ENCODE measurements around the gene CDS1.
A peak's percentile ranks its signal among the peaks of the same experiment; 100 is the strongest.

Gene CDS1

DNA sequence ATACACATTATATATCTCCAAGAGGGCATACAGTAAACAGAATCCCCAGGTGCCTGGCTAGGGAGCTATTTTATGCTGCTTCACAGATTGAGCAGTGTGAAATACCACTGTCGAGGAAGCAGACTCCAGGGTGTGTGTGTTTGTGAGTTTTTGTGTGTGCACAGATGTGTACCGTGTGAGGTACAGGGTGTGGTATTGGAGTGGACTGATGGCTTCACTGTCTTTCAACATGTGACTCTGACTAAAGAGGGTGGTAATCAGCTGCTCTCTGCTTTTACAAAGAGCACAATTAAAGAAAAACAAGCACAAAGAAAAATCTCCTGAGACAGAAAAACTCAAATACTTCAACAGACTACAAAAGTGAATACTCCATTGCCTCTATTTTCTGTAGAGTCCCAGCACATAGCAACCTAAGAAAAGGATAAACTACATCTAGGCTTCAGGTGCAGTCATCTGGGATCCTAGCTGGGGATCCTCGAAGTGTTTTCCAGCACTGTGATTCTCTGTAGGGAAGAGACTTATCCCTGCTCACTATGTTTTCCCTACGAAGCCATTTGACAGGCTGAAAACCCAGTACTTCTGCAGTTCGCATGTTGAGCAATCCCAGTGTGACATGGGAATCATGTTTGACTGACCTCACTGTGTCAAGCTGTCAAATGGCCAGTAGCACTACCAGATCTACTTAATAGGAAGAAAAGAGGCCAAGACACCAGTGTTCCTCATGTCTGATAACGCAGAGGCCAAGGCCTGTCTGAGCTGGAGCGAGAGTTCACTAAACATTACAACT lies 100.3 kb downstream of the CDS1 start:
- peaks cover 44% of the 10 kb centered on the region for H3K4me1 ChIP-seq (ENCODE audit: control insufficient read depth, insufficient read depth, low read length, unreplicated experiment)
- H3K79me2 ChIP-seq (ENCODE audit: control insufficient read depth, insufficient read depth, low read length, unreplicated experiment) = no peaks in the 10 kb centered on the region
- H2AFZ ChIP-seq (ENCODE audit: low read length, unreplicated experiment) = no peak overlapping the region
- H3K36me3 ChIP-seq (ENCODE audit: insufficient read depth, low read length) = peaks cover 27% of the 10 kb centered on the region
- no peaks in the 10 kb centered on the region for H3K27me3 ChIP-seq (ENCODE audit: insufficient read depth, low read length)
- no peak overlapping the region for H3K4me3 ChIP-seq (ENCODE audit: low read depth, low read length)
- no peak overlapping the region for H3K27ac ChIP-seq (ENCODE audit: low read depth, low read length)

DNA sequence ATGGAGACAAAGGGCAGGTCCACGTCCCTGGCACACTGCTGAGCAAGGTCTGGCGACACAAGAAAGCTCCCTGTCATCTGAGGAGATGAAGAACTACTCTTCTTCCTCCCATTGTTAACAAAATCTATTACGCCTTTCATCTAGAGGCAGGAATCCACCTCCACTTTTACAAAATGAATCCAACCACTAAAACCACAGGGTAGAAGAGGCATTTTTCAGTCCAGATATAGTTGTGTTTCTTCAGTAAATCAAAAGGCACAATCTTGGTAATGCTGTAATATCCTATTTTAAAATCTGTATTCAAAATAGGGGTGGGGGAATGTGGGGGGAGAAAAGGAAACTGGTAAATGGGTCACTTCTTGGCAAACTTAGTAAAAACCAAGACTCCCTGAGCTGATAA lies 101.4 kb downstream of the CDS1 start:
- Histone ChIP-seq H3K27me3 (ENCODE audit: insufficient read depth, low read length) (no peaks in the 10 kb centered on the region), H3K27ac (ENCODE audit: low read depth, low read length) (no peak overlapping the region), H3K4me1 (ENCODE audit: control insufficient read depth, insufficient read depth, low read length, unreplicated experiment) (peaks cover 54% of the 10 kb centered on the region), H3K4me3 (ENCODE audit: low read depth, low read length) (no peak overlapping the region), H3K79me2 (ENCODE audit: control insufficient read depth, insufficient read depth, low read length, unreplicated experiment) (no peaks in the 10 kb centered on the region), H2AFZ (ENCODE audit: low read length, unreplicated experiment) (no peak overlapping the region), H3K36me3 (ENCODE audit: insufficient read depth, low read length) (peaks cover 20% of the 10 kb centered on the region)

- Histone ChIP-seq H3K36me3 (ENCODE audit: insufficient read depth, low read length) (peaks cover 19% of the 10 kb centered on the region), H3K27me3 (ENCODE audit: insufficient read depth, low read length) (no peaks in the 10 kb centered on the region)
Measured at GRCh38 chr4:84685105-84685504, 102.2 kb downstream of the CDS1 start.

GRCh38 chr4:84688605-84689004 lies 105.7 kb downstream of the CDS1 start:
- H3K4me3 ChIP-seq (ENCODE audit: low read depth, low read length) = no peak overlapping the region
- H3K27ac ChIP-seq (ENCODE audit: low read depth, low read length) = no peak overlapping the region
- peaks cover 27% of the 10 kb centered on the region for H3K36me3 ChIP-seq (ENCODE audit: insufficient read depth, low read length)
- peaks cover 63% of the 10 kb centered on the region for H3K4me1 ChIP-seq (ENCODE audit: control insufficient read depth, insufficient read depth, low read length, unreplicated experiment)
- no peaks in the 10 kb centered on the region for H3K27me3 ChIP-seq (ENCODE audit: insufficient read depth, low read length)
- no peak overlapping the region for H2AFZ ChIP-seq (ENCODE audit: low read length, unreplicated experiment)
- no peaks in the 10 kb centered on the region for H3K79me2 ChIP-seq (ENCODE audit: control insufficient read depth, insufficient read depth, low read length, unreplicated experiment)

More at GRCh38 chr4:84685105-84685504, 102.2 kb downstream of the CDS1 start:
- H2AFZ ChIP-seq (ENCODE audit: low read length, unreplicated experiment) = no peak overlapping the region
- H3K4me3 ChIP-seq (ENCODE audit: low read depth, low read length) = no peak overlapping the region
- no peak overlapping the region for H3K27ac ChIP-seq (ENCODE audit: low read depth, low read length)
- H3K4me1 ChIP-seq (ENCODE audit: control insufficient read depth, insufficient read depth, low read length, unreplicated experiment) = peaks cover 58% of the 10 kb centered on the region
- no peaks in the 10 kb centered on the region for H3K79me2 ChIP-seq (ENCODE audit: control insufficient read depth, insufficient read depth, low read length, unreplicated experiment)

DNA sequence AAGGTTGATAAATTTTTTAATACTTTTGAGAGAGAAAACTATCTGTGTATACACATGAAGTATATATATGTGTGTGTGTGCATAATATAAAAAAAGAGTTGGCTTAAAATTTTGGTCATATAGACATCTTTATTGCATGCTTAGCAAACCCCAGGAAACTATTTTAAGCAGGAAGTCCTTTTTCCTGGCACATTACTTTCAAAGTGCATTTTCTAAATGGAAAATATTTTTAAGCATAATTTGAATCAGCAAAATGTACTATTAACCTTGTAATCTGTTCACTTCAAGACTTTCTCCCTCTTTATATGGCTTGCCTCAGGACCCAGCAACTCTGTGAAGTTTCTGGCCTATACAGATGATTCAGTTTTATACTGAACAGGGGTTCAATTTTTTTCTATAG lies 106.3 kb downstream of the CDS1 start:
- peaks cover 60% of the 10 kb centered on the region for H3K4me1 ChIP-seq (ENCODE audit: control insufficient read depth, insufficient read depth, low read length, unreplicated experiment)
- no peak overlapping the region for H2AFZ ChIP-seq (ENCODE audit: low read length, unreplicated experiment)
- peaks cover 25% of the 10 kb centered on the region for H3K36me3 ChIP-seq (ENCODE audit: insufficient read depth, low read length)
- peak overlapping the region; percentile 22 for H3K27ac ChIP-seq (ENCODE audit: low read depth, low read length)
- H3K79me2 ChIP-seq (ENCODE audit: control insufficient read depth, insufficient read depth, low read length, unreplicated experiment) = no peaks in the 10 kb centered on the region
- H3K4me3 ChIP-seq (ENCODE audit: low read depth, low read length) = no peak overlapping the region
- H3K27me3 ChIP-seq (ENCODE audit: insufficient read depth, low read length) = no peaks in the 10 kb centered on the region

DNA sequence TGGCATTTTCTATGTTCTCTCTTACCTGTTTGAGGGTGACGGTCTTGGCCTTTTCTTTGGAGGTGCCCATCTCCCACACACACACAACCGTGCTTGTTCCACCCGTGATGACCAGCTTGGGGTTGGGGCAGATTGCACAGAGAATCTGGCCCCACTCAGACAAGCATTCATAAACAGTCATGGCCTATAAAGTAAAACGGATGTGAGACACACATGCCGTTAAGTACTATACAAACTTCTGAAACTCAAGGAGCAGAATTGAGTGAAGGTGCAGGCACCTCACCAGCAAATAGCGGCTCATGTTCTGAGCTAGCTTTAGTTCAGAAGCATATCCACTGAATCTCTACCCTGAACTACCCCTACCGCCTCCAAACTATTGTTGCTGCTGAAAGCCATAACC lies 107.6 kb downstream of the CDS1 start:
- H3K27me3 ChIP-seq (ENCODE audit: insufficient read depth, low read length) = no peaks in the 10 kb centered on the region
- no peak overlapping the region for H2AFZ ChIP-seq (ENCODE audit: low read length, unreplicated experiment)
- H3K27ac ChIP-seq (ENCODE audit: low read depth, low read length) = peak overlapping the region; percentile 63
- peak overlapping the region; percentile 45 for H3K4me3 ChIP-seq (ENCODE audit: low read depth, low read length)
- no peaks in the 10 kb centered on the region for H3K79me2 ChIP-seq (ENCODE audit: control insufficient read depth, insufficient read depth, low read length, unreplicated experiment)
- peaks cover 60% of the 10 kb centered on the region for H3K4me1 ChIP-seq (ENCODE audit: control insufficient read depth, insufficient read depth, low read length, unreplicated experiment)
- peaks cover 25% of the 10 kb centered on the region for H3K36me3 ChIP-seq (ENCODE audit: insufficient read depth, low read length)

GRCh38 chr4:84691170-84691691 lies 108.3 kb downstream of the CDS1 start:
- H3K27ac ChIP-seq (ENCODE audit: low read depth, low read length) = peak overlapping the region; percentile 63
- H3K27me3 ChIP-seq (ENCODE audit: insufficient read depth, low read length) = no peaks in the 10 kb centered on the region
- peaks cover 60% of the 10 kb centered on the region for H3K4me1 ChIP-seq (ENCODE audit: control insufficient read depth, insufficient read depth, low read length, unreplicated experiment)
- H3K4me3 ChIP-seq (ENCODE audit: low read depth, low read length) = peak overlapping the region; percentile 45
- H3K36me3 ChIP-seq (ENCODE audit: insufficient read depth, low read length) = peaks cover 31% of the 10 kb centered on the region
- H2AFZ ChIP-seq (ENCODE audit: low read length, unreplicated experiment) = no peak overlapping the region
- no peaks in the 10 kb centered on the region for H3K79me2 ChIP-seq (ENCODE audit: control insufficient read depth, insufficient read depth, low read length, unreplicated experiment)

GRCh38 chr4:84691800-84692199 lies 108.9 kb downstream of the CDS1 start:
- no peaks in the 10 kb centered on the region for H3K79me2 ChIP-seq (ENCODE audit: control insufficient read depth, insufficient read depth, low read length, unreplicated experiment)
- H3K27ac ChIP-seq (ENCODE audit: low read depth, low read length) = peak overlapping the region; percentile 47
- H3K4me1 ChIP-seq (ENCODE audit: control insufficient read depth, insufficient read depth, low read length, unreplicated experiment) = peaks cover 56% of the 10 kb centered on the region
- no peaks in the 10 kb centered on the region for H3K27me3 ChIP-seq (ENCODE audit: insufficient read depth, low read length)
- H3K4me3 ChIP-seq (ENCODE audit: low read depth, low read length) = peak overlapping the region; percentile 7
- H3K36me3 ChIP-seq (ENCODE audit: insufficient read depth, low read length) = peaks cover 31% of the 10 kb centered on the region
- no peak overlapping the region for H2AFZ ChIP-seq (ENCODE audit: low read length, unreplicated experiment)

- Histone ChIP-seq H2AFZ (ENCODE audit: low read length, unreplicated experiment) (no peak overlapping the region), H3K4me3 (ENCODE audit: low read depth, low read length) (no peak overlapping the region), H3K36me3 (ENCODE audit: insufficient read depth, low read length) (peaks cover 37% of the 10 kb centered on the region), H3K27me3 (ENCODE audit: insufficient read depth, low read length) (no peaks in the 10 kb centered on the region), H3K79me2 (ENCODE audit: control insufficient read depth, insufficient read depth, low read length, unreplicated experiment) (no peaks in the 10 kb centered on the region), H3K4me1 (ENCODE audit: control insufficient read depth, insufficient read depth, low read length, unreplicated experiment) (peaks cover 24% of the 10 kb centered on the region), H3K27ac (ENCODE audit: low read depth, low read length) (no peak overlapping the region)
Measured at GRCh38 chr4:84697159-84697558, 114.2 kb downstream of the CDS1 start.

- Histone ChIP-seq H3K4me1 (ENCODE audit: control insufficient read depth, insufficient read depth, low read length, unreplicated experiment) (peaks cover 18% of the 10 kb centered on the region), H3K27me3 (ENCODE audit: insufficient read depth, low read length) (no peaks in the 10 kb centered on the region), H2AFZ (ENCODE audit: low read length, unreplicated experiment) (no peak overlapping the region), H3K79me2 (ENCODE audit: control insufficient read depth, insufficient read depth, low read length, unreplicated experiment) (no peaks in the 10 kb centered on the region), H3K36me3 (ENCODE audit: insufficient read depth, low read length) (peaks cover 41% of the 10 kb centered on the region), H3K4me3 (ENCODE audit: low read depth, low read length) (no peak overlapping the region), H3K27ac (ENCODE audit: low read depth, low read length) (peak overlapping the region; percentile 5; the same call in 1 of the 2 replicates)
Measured at GRCh38 chr4:84697615-84698201, 114.8 kb downstream of the CDS1 start.

All from ACC112 (cell line).